ENCODE measurements around the gene ACOT11. TPM values are rescaled to one million over a fixed set of nuclear protein-coding genes. Genes with fewer than 3 reads are reported as not detected.

The ACOT11 gene
- total RNA-seq, 2 experiments from 2014 or later = 1.0 to 1.3 TPM

DNA sequence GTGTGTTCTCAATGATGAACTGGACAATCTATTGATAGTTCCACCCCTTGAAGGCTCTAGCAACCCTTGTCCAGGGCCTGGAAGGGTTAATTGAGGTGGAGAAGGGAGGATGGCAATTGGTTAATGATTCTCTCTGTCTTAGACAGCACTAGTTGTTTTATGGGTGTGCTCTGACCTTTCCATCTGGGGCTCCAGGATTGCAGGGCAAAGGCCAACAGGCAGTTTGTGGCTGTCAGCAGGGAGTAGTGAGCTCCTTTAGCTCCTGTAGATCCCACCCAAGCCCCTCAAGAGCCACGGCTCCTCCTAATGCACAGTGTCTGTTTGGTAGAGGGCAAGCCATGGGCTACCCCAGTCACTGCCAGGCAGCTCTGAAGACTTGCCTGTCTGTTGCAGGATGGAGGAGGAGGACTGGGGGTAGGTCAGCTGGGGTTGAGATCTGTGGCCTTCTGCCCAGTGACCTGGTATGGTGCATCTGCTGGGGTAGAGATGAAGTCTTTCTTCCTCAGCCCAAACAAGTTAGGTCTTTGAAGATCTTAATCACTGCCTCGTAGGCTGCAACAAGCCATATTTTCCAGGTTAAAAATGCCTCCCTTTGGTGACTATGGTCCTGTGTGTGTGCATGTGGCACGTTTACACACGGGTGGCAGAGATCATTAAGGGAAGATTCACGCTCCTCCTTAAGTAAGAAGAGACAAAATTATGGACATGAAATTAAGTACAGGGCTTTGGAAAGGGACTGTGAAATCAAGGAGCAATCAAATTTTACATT is 101.3 kb downstream of the ACOT11 start:
- no peak for DNase-seq
- Mint-ChIP-seq H3K4me1 (no peaks in the 10 kb centered on the region), H3K27me3 (no peaks in the 10 kb centered on the region), H3K36me3 (no peaks in the 10 kb centered on the region), H3K4me3 (no peak overlapping the region), H3K27ac (no peak overlapping the region), H3K9me3 (peaks cover under 1% of the 10 kb centered on the region)

DNA sequence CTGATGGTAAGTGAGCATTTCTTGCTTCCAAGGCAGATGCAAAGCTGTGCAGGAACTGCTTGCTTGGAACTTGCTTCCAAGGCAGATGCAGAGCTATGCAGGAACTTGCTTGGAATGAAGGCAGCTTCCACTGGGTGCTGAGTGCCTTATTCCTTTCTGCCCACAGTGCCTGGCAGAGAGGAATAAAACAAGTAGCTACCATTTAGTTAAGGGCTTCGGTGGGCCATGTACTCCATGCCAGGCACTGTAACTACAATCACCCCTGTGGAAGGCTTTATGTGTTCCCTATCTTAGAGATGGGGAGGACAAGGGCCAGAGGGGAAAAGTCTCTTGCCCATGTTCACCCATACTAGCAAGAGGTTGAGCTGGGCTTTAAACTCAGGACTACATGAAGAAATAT is 101.9 kb downstream of the ACOT11 start:
- Mint-ChIP-seq H3K36me3 (no peaks in the 10 kb centered on the region), H3K27me3 (no peaks in the 10 kb centered on the region), H3K9me3 (no peaks in the 10 kb centered on the region), H3K4me1 (no peaks in the 10 kb centered on the region), H3K4me3 (no peak overlapping the region), H3K27ac (no peak overlapping the region)
- no peak for DNase-seq

DNA sequence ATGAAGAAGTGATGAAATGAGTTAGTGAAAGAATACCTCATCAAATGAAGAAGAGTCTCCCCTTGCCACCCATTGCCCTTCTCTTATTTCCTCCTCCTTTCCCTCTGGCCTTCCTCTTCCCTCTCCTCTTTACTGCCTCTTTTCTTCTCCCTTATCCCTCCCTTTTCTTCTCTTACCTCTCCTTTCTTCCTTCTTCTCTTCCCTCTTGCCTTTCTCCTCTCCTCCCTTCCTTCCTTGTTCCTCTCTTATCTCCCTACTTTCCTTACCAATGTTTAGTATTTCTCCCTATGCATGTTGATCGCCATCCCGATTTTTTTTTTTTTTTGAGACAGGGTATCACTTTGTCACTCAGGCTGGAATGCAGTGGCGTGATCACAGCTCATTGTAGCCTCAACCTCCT is 102.4 kb downstream of the ACOT11 start:
- DNase-seq = no peak
- H3K27ac Mint-ChIP-seq = no peak overlapping the region
- H3K4me3 Mint-ChIP-seq = no peak overlapping the region
- H3K9me3 Mint-ChIP-seq = no peaks in the 10 kb centered on the region
- no peaks in the 10 kb centered on the region for H3K36me3 Mint-ChIP-seq
- no peaks in the 10 kb centered on the region for H3K27me3 Mint-ChIP-seq
- H3K4me1 Mint-ChIP-seq = no peaks in the 10 kb centered on the region

DNA sequence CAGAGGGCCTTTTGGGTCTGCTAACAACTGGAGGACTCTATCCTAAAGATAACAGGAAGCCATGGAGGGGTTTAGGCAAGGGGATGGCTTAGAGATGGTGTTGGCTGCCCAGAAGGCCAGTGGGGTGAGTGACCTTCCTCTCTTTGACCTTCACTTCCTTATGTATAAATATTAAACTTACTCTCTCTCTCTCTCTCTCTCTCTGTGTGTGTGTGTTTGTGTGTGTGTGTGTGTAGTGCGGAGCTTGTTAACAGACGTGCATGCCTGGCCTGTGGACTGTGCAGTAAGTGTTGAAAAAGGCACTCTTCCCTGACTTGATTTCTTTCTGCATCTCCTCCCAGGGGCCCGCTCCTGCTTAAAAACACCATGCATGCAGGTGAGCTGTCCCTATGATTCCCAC is 103.6 kb downstream of the ACOT11 start:
- DNase-seq = no peak
- H3K4me1 Mint-ChIP-seq = no peaks in the 10 kb centered on the region
- no peak overlapping the region for H3K4me3 Mint-ChIP-seq
- H3K36me3 Mint-ChIP-seq = no peaks in the 10 kb centered on the region
- no peaks in the 10 kb centered on the region for H3K27me3 Mint-ChIP-seq
- no peak overlapping the region for H3K27ac Mint-ChIP-seq
- H3K9me3 Mint-ChIP-seq = no peaks in the 10 kb centered on the region

DNA sequence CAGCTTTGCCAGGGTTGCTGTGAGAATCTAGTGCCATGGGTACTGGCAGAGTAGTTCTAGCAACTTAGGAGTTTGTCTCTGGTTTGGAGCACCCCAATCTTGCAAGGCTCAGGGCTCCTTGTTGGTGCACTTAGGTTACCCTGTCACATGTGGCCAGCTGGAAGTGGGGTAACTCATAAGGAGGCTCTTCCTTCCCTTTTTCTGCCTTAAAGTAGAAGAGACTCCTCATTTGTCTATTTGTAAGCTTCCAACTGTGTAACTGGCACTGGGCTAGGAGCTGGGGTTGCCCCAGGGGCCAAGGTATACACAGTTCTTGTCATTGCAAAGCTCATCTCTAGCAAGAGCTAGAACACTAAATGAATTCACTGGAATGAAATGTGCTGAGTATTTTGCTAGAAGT is 104.1 kb downstream of the ACOT11 start:
- Mint-ChIP-seq H3K36me3 (no peaks in the 10 kb centered on the region), H3K27ac (no peak overlapping the region), H3K9me3 (no peaks in the 10 kb centered on the region), H3K4me1 (no peaks in the 10 kb centered on the region), H3K4me3 (no peak overlapping the region), H3K27me3 (no peaks in the 10 kb centered on the region)
- no peak for DNase-seq

DNA sequence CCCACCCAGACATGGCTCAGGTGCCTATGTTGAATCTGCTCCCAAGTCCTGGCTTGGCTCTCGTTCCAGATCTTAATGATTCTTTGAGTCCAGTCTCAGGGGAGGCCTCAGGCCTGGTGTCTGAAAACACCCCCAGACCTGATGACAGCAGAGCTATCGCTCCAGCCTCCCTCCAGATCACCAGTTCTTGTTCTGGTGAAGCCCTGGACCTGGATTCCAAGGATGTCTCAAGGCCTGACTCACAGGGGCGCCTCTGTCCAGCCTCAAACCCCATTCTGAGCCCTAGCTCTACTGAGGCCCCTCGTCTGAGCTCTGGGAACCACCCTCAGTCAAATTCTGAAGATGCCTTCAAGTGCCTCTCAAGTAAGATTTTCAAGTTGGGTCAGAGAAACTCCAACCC is 105.0 kb downstream of the ACOT11 start:
- Mint-ChIP-seq H3K4me1 (no peaks in the 10 kb centered on the region), H3K36me3 (no peaks in the 10 kb centered on the region), H3K9me3 (peaks cover 2% of the 10 kb centered on the region), H3K27ac (no peak overlapping the region), H3K4me3 (no peak overlapping the region), H3K27me3 (no peaks in the 10 kb centered on the region)
- no peak for DNase-seq

DNA sequence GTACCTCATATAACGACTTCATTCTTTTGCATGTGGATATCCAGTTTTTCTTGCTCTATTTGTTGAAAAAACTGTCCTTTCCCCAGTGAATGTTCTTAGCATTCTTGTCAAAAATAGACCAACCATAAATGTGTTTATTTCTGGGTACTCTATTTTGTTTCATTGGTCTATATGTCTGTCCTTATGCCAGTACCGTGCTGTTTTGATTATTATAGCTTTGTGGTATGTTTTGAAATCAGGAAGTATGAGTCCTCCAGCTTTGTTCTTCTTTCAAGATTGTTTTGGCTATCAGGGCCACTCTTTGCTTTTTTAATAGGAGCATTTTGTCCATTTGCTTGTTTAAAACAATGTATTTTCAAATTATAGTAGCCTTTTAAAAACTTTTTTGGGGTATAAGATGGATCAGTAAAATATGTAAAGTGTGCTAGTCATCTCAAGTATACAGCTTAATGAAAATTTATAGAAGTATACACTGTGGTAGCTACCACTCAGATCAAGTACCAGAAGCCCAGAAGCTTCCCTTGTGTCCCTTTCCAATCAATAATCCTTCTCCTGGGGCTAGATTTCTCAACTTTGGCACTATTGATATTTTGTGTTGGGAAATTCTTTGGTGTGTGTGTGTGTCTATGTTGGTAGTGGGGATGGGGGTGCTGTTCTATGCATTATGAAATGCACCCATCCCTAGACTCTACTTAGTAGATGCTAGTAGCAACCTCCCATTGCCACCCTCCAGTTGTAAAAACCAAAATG is 110.3 kb downstream of the ACOT11 start:
- no peaks in the 10 kb centered on the region for H3K27me3 Mint-ChIP-seq
- no peak overlapping the region for H3K27ac Mint-ChIP-seq
- H3K36me3 Mint-ChIP-seq = peaks cover 1% of the 10 kb centered on the region
- H3K9me3 Mint-ChIP-seq = peaks cover 11% of the 10 kb centered on the region
- H3K4me3 Mint-ChIP-seq = no peak overlapping the region
- no peak for DNase-seq
- H3K4me1 Mint-ChIP-seq = no peaks in the 10 kb centered on the region

Other genes starting within 250 kb of the ACOT11 start
- 10 to 100 TPM; 62.8 to 65.4 TPM for gene SSBP3, start 141.8 kb upstream of the ACOT11 start, total RNA-seq
- gene FAM151A, start 75.3 kb downstream of the ACOT11 start, total RNA-seq = not detected
- under 1 TPM; 0.12 to 0.14 TPM for gene MROH7, start 93.6 kb downstream of the ACOT11 start, total RNA-seq
- gene TTC4, start 167.6 kb downstream of the ACOT11 start, total RNA-seq = 10 to 100 TPM; 40.1 to 41.4 TPM
- gene PARS2, start 216.3 kb downstream of the ACOT11 start, total RNA-seq = 1 to 10 TPM; 6.4 to 6.6 TPM